Measurements from ENCODE around the gene AP3M1. TPM values are rescaled to one million over a fixed set of nuclear protein-coding genes. Genes with fewer than 3 reads are reported as not detected.

The AP3M1 gene
- total RNA-seq, 1 experiment from 2014 or later = 37.4 TPM

- H3K27me3 ChIP-seq (ENCODE audit: insufficient read depth, low read length) = no peaks in the 10 kb centered on the region
- no peak overlapping the region for H3K4ac ChIP-seq (ENCODE audit: low read depth, low read length)
- H2AFZ ChIP-seq (ENCODE audit: low read length) = no peak overlapping the region
- no peak overlapping the region for H3K14ac ChIP-seq (ENCODE audit: insufficient read depth, low read length)
- no peak overlapping the region for H3K4me3 Mint-ChIP-seq
- H2BK5ac ChIP-seq (ENCODE audit: insufficient read length, low read length) = no peak overlapping the region
- H2BK15ac ChIP-seq (ENCODE audit: low read depth, low read length) = no peak overlapping the region
- H3K27ac Mint-ChIP-seq = no peak overlapping the region
- no peaks in the 10 kb centered on the region for H3K23me2 ChIP-seq (ENCODE audit: insufficient read length, low read depth, low read length, poor library complexity, severe bottlenecking)
- WGBS (ENCODE audit: extremely low coverage, insufficient read length, low lambda C conversion rate) = no CpG with 5 or more reads among the region's 3 CpGs
- H2BK12ac ChIP-seq (ENCODE audit: insufficient read length, low read depth, low read length) = no peak overlapping the region
- no peak overlapping the region for H2BK120ac ChIP-seq (ENCODE audit: low read depth, low read length, poor library complexity, severe bottlenecking)
- H3K18ac ChIP-seq (ENCODE audit: insufficient read length, low read depth, low read length) = no peak overlapping the region
- peaks cover 0 to 7% (median 3%) of the 10 kb centered on the region in 3 experiments; a peak in 2 of 7 replicates for H3K36me3 Mint-ChIP-seq (ENCODE audit: insufficient read depth in 1 of 3, low read depth in 3 of 3)
- H4K91ac ChIP-seq (ENCODE audit: insufficient read length, low read depth, low read length) = no peak overlapping the region
- H3K4me1 Mint-ChIP-seq = peaks cover 11 to 14% of the 10 kb centered on the region in 2 experiments
- H3K23ac ChIP-seq (ENCODE audit: insufficient read length, low read depth, low read length) = no peak overlapping the region
- no peak overlapping the region for H4K8ac ChIP-seq (replicated peaks; ENCODE audit: insufficient read length, low read depth, low read length)
- H4K20me1 ChIP-seq (ENCODE audit: control insufficient read depth, insufficient read depth, insufficient read length) = no peaks in the 10 kb centered on the region
- no peaks in the 10 kb centered on the region for H3K9me3 ChIP-seq (ENCODE audit: control insufficient read depth, low read depth, low read length)
- no peaks in the 10 kb centered on the region for H3K27me3 Mint-ChIP-seq (ENCODE audit: low read depth)
- DNase-seq = no peak
- H2BK20ac ChIP-seq (ENCODE audit: low read depth, low read length, poor library complexity, severe bottlenecking) = no peak overlapping the region
- peaks cover 4% of the 10 kb centered on the region; the same call in 1 of the 2 replicates for H3K79me2 ChIP-seq (ENCODE audit: insufficient read depth, low read length)
- H3T11ph ChIP-seq (ENCODE audit: low read length) = no peak overlapping the region
- no peak overlapping the region for H4K5ac ChIP-seq (ENCODE audit: insufficient read length, low read depth, low read length)
- no peaks in the 10 kb centered on the region for H3K9me3 Mint-ChIP-seq
- TF ChIP-seq CTCF (conservative IDR thresholded peaks at IDR 0.05) = no peak
- no peak overlapping the region for H3K56ac ChIP-seq (ENCODE audit: insufficient read length, low read depth, low read length)
- no peak overlapping the region for H2AK5ac ChIP-seq (ENCODE audit: insufficient read length, low read length)
- no peak overlapping the region for H3K9ac ChIP-seq (ENCODE audit: extremely low read depth, insufficient read length, low read length)
- H3K27ac ChIP-seq (ENCODE audit: insufficient read length, low read depth, low read length) = no peak overlapping the region
- H3K4me2 ChIP-seq (ENCODE audit: insufficient read depth, insufficient read length, low read length) = no peak overlapping the region
- H3K4me1 ChIP-seq (ENCODE audit: insufficient read depth, low read length) = no peaks in the 10 kb centered on the region
- no peaks in the 10 kb centered on the region for H3K79me1 ChIP-seq (ENCODE audit: insufficient read depth, low read depth, low read length, poor library complexity, severe bottlenecking)
Observed at GRCh38 chr10:74163319-74164068, 12.9 kb upstream of the AP3M1 start.

All from H9 (cell line).